PFSK-1 (cell line): ENCODE data around the gene ARID3C.

Experiments
- POLR2AphosphoS5 ChIP-seq: IDR thresholded peaks from 2 replicates; pipeline ENCODE4 v1.6.1; 2012; ENCODE audit warnings: low read depth, mild to moderate bottlenecking, control low read depth, low read length, moderate library complexity
- TAF1 ChIP-seq: IDR thresholded peaks from 2 replicates; pipeline ENCODE4 v1.6.1; 2012; ENCODE audit warnings: low read length, control low read depth, borderline replicate concordance; ENCODE audit not compliant: insufficient read depth
- TF ChIP-seq, protein P1 (sequence below), 2 experiments: IDR thresholded peaks; 2 replicates each; pipeline versions ENCODE4 v1.6.1 to v1.8.0; 2011 to 2012; ENCODE audit warnings: low read depth in 2 of 2, low read length in 2 of 2, control low read depth in 1 of 2, inconsistent platforms in 1 of 2, mild to moderate bottlenecking in 1 of 2, moderate library complexity in 1 of 2; ENCODE audit not compliant: insufficient read depth in 1 of 2

DNA sequence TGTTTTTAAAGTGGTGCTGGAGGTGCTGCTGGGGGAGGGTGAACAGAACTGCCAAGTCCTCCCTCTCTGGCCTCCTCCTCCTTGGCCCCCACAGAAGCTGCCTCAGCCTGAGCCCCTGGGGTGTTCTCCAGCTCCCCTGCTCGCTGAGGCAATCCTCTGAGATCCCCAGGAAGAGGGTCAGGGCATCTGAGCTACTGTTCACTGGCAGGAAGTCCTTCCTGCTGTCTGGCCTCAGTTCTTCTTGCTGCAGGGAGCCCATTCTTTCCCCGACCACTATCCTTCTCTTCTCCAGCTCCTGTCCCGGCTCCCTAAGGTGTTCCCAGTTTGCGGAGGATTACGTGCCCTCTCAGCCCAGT, 49.1 kb downstream of the ARID3C start:
- TF ChIP-seq, protein P1, sequence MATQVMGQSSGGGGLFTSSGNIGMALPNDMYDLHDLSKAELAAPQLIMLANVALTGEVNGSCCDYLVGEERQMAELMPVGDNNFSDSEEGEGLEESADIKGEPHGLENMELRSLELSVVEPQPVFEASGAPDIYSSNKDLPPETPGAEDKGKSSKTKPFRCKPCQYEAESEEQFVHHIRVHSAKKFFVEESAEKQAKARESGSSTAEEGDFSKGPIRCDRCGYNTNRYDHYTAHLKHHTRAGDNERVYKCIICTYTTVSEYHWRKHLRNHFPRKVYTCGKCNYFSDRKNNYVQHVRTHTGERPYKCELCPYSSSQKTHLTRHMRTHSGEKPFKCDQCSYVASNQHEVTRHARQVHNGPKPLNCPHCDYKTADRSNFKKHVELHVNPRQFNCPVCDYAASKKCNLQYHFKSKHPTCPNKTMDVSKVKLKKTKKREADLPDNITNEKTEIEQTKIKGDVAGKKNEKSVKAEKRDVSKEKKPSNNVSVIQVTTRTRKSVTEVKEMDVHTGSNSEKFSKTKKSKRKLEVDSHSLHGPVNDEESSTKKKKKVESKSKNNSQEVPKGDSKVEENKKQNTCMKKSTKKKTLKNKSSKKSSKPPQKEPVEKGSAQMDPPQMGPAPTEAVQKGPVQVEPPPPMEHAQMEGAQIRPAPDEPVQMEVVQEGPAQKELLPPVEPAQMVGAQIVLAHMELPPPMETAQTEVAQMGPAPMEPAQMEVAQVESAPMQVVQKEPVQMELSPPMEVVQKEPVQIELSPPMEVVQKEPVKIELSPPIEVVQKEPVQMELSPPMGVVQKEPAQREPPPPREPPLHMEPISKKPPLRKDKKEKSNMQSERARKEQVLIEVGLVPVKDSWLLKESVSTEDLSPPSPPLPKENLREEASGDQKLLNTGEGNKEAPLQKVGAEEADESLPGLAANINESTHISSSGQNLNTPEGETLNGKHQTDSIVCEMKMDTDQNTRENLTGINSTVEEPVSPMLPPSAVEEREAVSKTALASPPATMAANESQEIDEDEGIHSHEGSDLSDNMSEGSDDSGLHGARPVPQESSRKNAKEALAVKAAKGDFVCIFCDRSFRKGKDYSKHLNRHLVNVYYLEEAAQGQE (IDR thresholded peaks at IDR 0.05; ENCODE audit: insufficient read depth in 1 of 2, low read depth in 2 of 2, low read length in 2 of 2) = no peak
- TF ChIP-seq POLR2AphosphoS5 (no peak), TAF1 (no peak)
